Measurements from ENCODE around the gene DYSF. TPM values are rescaled to one million over a fixed set of nuclear protein-coding genes. Genes with fewer than 3 reads are reported as not detected.

Gene DYSF
- total RNA-seq, 2 experiments from 2014 or later = 0.12 TPM

DNA sequence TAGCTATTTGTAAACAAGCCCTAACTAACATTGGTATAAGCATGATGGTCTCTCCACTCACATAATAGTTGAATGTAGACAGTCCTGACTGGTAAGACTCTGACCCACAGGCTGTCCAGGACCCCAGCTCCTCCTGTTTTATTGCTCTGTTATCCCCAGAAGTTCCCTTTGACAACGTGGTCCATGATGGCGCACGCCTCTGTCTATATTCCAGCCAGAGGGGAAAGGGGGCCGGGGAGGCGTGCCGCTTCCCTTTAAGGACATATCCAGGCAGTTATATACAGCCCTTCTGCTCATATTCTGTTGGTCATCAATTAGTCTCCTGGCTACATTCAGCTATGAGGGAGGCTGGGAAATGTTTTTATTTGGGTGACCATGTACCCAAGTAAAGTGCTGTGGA, 6.7 kb downstream of the DYSF start:
- H3K36me3 Mint-ChIP-seq (ENCODE audit: low read depth) = no peaks in the 10 kb centered on the region
- DNase-seq = no peak
- H3K27me3 Mint-ChIP-seq = peaks cover 7% of the 10 kb centered on the region
- H3K27ac Mint-ChIP-seq = no peak overlapping the region
- POLR2A ChIA-PET = no interaction called here
- no peak overlapping the region for H3K4me3 Mint-ChIP-seq
- CTCF ChIA-PET = interaction anchor here (1.0 kb wide), 1 partner anchor 9 kb away, joined by 4 read pairs; no protein-coding TSS in a partner anchor
- H3K9me3 Mint-ChIP-seq = peaks cover 2% of the 10 kb centered on the region
- H3K4me1 Mint-ChIP-seq = peaks cover 4% of the 10 kb centered on the region

DNA sequence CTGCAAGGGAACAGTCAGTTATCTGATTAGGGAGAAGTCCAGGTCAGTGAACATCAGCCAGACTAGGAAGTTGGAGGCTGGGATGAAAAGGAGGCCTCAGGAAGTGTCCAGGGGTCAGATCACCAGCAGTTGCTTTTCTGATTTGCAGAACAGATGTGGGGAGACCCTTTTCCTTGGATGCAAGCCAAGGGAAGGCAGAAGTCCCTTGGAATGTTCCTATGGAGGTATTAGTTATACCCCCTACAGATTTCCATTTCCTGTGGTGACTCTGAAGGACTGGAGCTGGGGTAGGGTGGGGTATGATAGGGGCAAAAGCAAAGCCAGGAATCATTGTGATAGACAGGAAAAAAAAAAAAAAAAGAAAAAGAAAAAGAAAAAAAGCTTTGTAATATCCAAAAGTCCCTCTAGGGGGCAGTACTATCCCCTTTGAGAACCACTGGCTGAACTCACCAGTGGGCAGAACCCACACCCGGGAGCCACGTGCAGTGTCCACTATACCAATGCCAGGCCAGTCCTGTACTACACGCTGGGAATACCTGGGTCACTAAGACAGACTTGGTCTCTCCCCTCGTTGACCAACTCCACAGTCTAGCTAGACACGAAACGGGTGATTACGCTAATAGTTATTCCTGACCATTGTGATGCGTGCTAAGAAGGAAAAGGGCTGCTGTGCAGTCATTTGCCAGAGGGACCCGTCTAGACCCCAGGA, 7.4 kb downstream of the DYSF start:
- H3K36me3 Mint-ChIP-seq (ENCODE audit: low read depth) = no peaks in the 10 kb centered on the region

GRCh38 chr2:71461304-71461671, 7.9 kb downstream of the DYSF start:
- Mint-ChIP-seq H3K9me3 (peaks cover 2% of the 10 kb centered on the region), H3K27me3 (no peaks in the 10 kb centered on the region), H3K4me1 (no peaks in the 10 kb centered on the region), H3K4me3 (no peak overlapping the region), H3K27ac (no peak overlapping the region), H3K36me3 (ENCODE audit: low read depth) (no peaks in the 10 kb centered on the region)
- ChIA-PET POLR2A (no interaction called here), CTCF (interaction anchor here (0.9 to 1.2 kb wide), 3 partner anchors 9 to 1400 kb away, joined by 3 to 4 read pairs (median 3); no protein-coding TSS in a partner anchor)
- no peak for DNase-seq

More for the DNA sequence above, 7.4 kb downstream of the DYSF start:
- POLR2A ChIA-PET = no interaction called here
- no peak for DNase-seq
- peaks cover 2% of the 10 kb centered on the region for H3K27me3 Mint-ChIP-seq
- H3K4me3 Mint-ChIP-seq = no peak overlapping the region
- H3K27ac Mint-ChIP-seq = no peak overlapping the region
- H3K4me1 Mint-ChIP-seq = peaks cover 3% of the 10 kb centered on the region
- CTCF ChIA-PET = interaction anchor here (0.9 to 1.2 kb wide), 3 partner anchors 9 to 1401 kb away, joined by 3 to 4 read pairs (median 3); no protein-coding TSS in a partner anchor
- peaks cover 2% of the 10 kb centered on the region for H3K9me3 Mint-ChIP-seq

DNA sequence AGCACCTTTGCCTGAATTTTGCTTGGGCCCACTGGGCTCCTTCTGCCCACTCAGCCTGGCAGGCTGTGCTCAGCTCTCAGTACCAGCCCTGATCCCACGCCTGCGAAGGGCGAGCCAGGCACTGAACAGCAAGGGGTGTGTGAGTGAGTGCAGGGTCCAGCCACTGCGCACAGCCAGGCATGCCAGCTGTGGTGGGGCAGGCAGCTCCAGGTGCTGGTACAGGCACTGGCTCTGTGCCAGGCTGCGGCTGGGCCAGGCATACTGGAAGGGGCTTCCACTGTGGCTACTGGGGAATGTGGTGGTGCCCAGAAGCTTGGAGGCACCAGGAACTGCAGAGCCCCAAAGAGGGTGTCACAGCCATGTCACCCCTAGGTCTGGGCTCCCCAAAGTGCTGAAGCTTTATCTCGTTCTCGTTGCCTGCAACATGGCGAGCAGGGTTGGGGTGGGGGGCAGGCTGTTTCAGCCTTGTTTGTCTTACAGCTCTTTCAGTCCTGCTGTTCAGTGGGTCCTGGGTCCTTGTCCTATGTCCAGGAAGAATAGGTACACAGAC, 8.8 kb downstream of the DYSF start:
- Mint-ChIP-seq H3K4me3 (no peak overlapping the region), H3K4me1 (peaks cover 2% of the 10 kb centered on the region), H3K27ac (no peak overlapping the region), H3K36me3 (ENCODE audit: low read depth) (no peaks in the 10 kb centered on the region), H3K27me3 (peaks cover 5% of the 10 kb centered on the region), H3K9me3 (peaks cover 2% of the 10 kb centered on the region)
- CTCF ChIA-PET = interaction anchor here (0.7 to 1.2 kb wide), 5 partner anchors 10 to 1399 kb away, joined by 3 to 5 read pairs (median 3); no protein-coding TSS in a partner anchor
- DNase-seq = no peak
- POLR2A ChIA-PET = no interaction called here

DNA sequence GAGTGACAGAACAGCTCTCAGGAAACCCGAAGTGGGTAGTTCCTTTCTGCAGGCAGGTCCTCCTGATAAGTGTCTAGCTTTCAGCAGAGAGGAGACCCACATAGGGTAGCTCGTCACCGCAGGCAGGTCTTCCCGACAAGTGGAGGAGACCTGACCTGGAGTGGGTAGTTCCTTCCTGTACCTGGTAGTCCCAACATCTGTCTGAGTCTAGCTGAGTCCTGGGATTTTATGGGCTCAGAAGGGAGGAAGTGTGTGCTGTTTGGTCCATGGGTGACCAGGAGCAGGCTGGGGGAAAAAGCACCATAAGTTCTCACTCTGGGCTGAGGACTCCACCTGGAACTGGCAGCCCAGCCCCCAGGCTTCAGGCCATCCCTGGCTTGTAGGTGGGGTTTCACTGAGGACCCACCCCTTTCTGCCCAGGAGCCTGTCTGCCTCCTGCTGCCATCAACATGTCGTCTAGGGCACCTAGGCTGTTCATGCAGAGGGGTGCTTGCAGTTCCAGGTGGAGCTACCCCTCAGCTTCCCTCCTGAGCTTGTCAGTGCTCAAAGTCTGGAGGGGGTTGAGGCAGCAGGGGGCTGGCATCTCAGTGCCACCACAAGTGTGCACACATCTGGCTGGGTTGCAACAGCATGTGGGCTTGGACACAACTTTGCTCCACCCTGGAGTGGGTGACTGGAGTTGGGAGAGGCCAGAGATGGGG, 9.4 kb downstream of the DYSF start:
- DNase-seq = no peak
- Mint-ChIP-seq H3K4me3 (no peak overlapping the region), H3K9me3 (peaks cover 2% of the 10 kb centered on the region), H3K36me3 (ENCODE audit: low read depth) (no peaks in the 10 kb centered on the region), H3K27ac (no peak overlapping the region), H3K27me3 (peaks cover 12% of the 10 kb centered on the region), H3K4me1 (peaks cover 6% of the 10 kb centered on the region)
- CTCF ChIA-PET = interaction anchor here (0.7 to 1.4 kb wide), 5 partner anchors 8 to 132 kb away, joined by 3 to 5 read pairs (median 3); partner anchors contain the start of gene ZNF638
- POLR2A ChIA-PET = no interaction called here

DNA sequence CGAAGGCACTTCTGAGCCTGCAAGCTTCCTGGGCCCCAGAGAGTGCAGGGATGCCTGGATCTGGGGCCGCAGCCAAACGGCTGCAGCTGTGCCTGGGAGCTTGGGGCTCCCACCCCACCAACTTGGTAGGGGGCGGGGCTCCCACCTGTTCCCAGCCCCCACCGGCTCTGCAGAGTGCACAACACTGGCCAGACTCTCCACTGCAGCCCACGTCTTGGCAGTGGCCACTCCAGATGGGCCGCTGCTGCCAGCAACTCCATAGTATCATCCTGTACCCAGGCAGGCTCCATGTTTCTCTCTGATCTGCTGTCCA, 9.9 kb downstream of the DYSF start:
- no peak for DNase-seq
- Mint-ChIP-seq H3K36me3 (ENCODE audit: low read depth) (no peaks in the 10 kb centered on the region), H3K27me3 (peaks cover 17% of the 10 kb centered on the region), H3K27ac (no peak overlapping the region), H3K4me3 (no peak overlapping the region), H3K4me1 (peaks cover 6% of the 10 kb centered on the region), H3K9me3 (peaks cover 2% of the 10 kb centered on the region)
- CTCF ChIA-PET = interaction anchor here (1.3 to 1.4 kb wide), 2 partner anchors 8 to 132 kb away, joined by 3 to 4 read pairs; partner anchors contain the start of gene ZNF638
- POLR2A ChIA-PET = no interaction called here

- Mint-ChIP-seq H3K27me3 (peaks cover 28% of the 10 kb centered on the region), H3K4me3 (no peak overlapping the region), H3K36me3 (ENCODE audit: low read depth) (no peaks in the 10 kb centered on the region), H3K4me1 (peaks cover 6% of the 10 kb centered on the region), H3K27ac (no peak overlapping the region), H3K9me3 (peaks cover 2% of the 10 kb centered on the region)
- no peak for DNase-seq
- ChIA-PET POLR2A (no interaction called here), CTCF (interaction anchor here (1.3 to 1.4 kb wide), 2 partner anchors 9 to 133 kb away, joined by 3 to 4 read pairs; partner anchors contain the start of gene ZNF638)
These were observed 11.0 kb downstream of the DYSF start for GRCh38 chr2:71464389-71464788.

DNA sequence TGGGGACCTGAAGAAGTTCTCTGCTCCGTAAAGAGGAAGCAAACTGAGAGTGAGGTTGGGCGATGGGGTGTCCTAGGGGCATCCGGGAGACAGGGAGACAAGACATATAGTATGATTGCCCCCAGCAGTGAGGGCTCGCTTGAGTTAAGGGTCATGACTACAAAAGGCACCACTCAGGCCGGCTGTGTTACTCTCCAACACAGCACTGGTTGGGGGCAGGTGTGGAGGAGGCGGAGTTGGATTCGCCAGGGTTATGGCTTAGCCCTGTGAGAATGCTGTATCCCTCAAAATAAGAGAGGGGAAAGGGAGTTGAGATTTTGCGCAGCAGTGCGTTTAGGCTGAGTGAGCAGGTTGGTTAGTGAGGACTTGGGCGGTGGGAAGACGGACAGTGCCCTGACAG, 12.0 kb downstream of the DYSF start:
- H3K9me3 Mint-ChIP-seq = peaks cover 2% of the 10 kb centered on the region
- no peak overlapping the region for H3K27ac Mint-ChIP-seq
- CTCF ChIA-PET = no interaction called here
- H3K36me3 Mint-ChIP-seq (ENCODE audit: low read depth) = no peaks in the 10 kb centered on the region
- peaks cover 6% of the 10 kb centered on the region for H3K4me1 Mint-ChIP-seq
- DNase-seq = no peak
- POLR2A ChIA-PET = no interaction called here
- peaks cover 35% of the 10 kb centered on the region for H3K27me3 Mint-ChIP-seq
- H3K4me3 Mint-ChIP-seq = no peak overlapping the region

DNA sequence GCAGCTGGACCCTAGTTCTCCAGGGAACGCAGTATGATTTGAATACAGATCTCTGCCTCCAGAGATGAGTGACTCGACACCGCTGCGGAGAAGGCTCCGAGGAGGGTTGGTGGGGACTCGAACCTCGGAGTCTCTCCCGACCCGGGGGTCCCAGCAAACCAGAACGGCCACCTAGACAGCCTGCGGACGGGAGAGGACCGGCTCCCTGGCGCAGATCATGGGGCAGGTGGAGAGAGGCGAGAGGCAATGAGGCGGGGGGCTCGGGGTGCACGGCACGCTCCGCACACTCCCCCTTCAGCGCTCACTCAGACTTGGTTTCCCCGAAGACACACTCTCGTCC, 12.6 kb downstream of the DYSF start:
- no peak overlapping the region for H3K4me3 Mint-ChIP-seq
- H3K36me3 Mint-ChIP-seq (ENCODE audit: low read depth) = no peaks in the 10 kb centered on the region
- H3K27ac Mint-ChIP-seq = no peak overlapping the region
- CTCF ChIA-PET = no interaction called here
- H3K9me3 Mint-ChIP-seq = peaks cover 2% of the 10 kb centered on the region
- POLR2A ChIA-PET = no interaction called here
- peaks cover 35% of the 10 kb centered on the region for H3K27me3 Mint-ChIP-seq
- peaks cover 6% of the 10 kb centered on the region for H3K4me1 Mint-ChIP-seq
- no peak for DNase-seq

DNA sequence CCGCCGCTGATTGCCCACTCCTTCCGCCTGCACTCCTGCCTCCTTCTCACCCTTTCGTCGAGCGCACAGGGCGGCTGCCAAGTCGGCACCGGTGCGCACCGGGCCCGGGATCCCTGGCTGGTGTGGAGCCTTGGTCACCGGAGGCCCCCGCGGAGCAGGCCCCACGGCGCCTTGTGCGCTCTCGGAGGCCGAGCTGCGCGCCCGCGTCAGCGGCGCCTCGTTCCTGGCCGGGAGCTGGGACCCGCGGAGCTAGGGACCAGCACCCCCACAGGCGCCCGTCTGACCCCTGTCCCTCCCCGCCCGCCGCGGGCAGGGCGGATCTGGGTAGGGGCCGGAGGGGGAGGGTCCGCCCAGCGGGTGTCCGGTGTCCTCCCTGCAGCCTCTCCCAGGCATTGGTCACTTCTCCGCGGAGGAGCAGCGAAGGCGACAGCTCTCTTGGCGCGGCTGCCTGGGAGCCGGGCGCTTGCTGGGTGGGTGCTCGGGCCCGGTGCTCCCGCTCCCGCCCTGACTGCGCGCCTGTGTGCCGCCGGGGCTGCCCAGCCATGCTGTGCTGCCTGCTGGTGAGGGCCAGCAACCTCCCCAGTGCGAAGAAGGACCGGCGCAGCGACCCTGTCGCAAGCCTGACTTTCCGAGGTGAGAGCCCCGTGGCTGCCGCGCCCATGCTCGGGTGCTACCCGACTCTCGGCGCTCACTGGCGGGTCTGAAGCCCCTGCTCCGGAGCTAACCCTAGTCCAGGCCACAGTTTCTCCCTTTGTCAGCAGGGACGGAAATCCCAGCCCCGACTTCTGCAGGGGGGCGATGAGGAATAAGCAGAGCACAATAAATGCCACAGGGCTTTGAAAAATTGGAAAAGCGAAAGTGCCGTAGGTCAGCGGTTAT, 13.2 kb downstream of the DYSF start:
- DNase-seq = no peak
- ChIA-PET CTCF (no interaction called here), POLR2A (no interaction called here)
- Mint-ChIP-seq H3K4me3 (peak overlapping the region; percentile 78), H3K36me3 (ENCODE audit: low read depth) (no peaks in the 10 kb centered on the region), H3K27me3 (peaks cover 37% of the 10 kb centered on the region), H3K9me3 (peaks cover 2% of the 10 kb centered on the region), H3K4me1 (peaks cover 6% of the 10 kb centered on the region), H3K27ac (no peak overlapping the region)

DNA sequence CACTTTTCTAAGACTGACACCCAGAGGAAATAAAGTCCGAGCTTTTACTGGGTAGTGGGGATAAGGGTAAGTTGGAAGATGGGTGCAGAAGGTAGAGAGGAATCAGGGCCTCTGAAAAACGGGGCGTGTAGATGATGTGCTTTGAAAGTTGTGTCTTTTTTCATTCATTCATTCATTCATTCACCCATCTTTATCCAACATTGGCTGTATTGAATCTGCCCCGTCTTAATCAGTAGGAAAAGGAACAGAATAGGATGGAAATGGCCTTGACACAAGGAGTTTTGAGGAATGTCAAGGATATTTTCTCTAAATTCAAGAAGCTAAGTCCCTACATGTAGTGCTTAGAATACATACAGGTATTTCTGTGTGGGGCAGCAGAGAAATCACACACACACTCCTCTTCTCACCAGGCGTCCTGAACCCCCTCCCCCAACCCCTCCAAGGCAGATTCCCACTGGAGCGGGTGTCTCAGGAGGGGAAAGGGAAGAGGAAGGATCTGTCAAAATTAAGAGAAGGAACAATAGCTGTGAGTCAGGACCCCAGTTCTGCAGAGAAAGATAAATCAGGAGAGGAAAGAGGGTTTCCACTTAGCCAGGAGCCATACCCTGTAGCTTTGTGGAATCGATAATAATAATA, 13.9 kb downstream of the DYSF start:
- H3K27me3 Mint-ChIP-seq = peaks cover 37% of the 10 kb centered on the region
- peak overlapping the region; percentile 78 for H3K4me3 Mint-ChIP-seq
- ChIA-PET POLR2A (no interaction called here), CTCF (interaction anchor here (0.8 to 0.9 kb wide), 2 partner anchors 43 to 1024 kb away, joined by 3 read pairs; no protein-coding TSS in a partner anchor)
- peaks cover 2% of the 10 kb centered on the region for H3K9me3 Mint-ChIP-seq
- H3K36me3 Mint-ChIP-seq (ENCODE audit: low read depth) = no peaks in the 10 kb centered on the region
- peaks cover 6% of the 10 kb centered on the region for H3K4me1 Mint-ChIP-seq
- DNase-seq = no peak
- no peak overlapping the region for H3K27ac Mint-ChIP-seq

DNA sequence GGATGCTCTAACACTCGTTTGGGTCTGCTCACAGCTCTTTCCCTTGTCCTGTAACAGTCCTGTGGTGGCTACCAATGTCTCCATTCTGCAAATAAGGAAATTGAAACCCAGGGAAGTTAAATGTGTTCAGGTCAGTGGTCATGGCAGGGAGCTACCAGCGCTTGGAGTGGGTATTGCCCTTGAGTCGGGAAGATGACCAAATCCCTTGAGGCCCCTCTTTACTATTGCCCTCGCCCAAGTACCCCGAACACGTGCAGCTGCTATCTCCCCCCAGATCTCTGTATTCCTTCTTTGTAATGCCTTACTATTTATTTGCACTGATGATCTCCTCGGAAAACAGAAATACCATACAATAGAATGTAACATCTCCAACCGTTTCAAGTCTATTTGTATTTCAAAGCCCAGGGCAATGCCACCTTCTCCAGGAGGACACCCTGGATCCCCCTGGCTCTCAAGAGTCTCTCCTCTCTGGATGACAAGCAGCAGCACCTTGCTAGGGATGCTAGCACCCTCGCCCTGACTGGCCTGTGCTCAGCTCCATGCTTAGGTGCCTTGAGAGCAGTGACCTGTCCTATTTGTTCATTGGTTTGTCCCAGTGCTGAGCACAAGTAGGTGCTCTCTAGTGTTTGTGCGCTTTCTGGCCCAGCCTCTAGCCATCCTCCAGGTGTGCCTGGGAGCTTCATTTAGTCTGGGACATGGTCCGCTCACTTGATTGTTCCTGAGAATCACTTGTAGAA, 15.1 kb downstream of the DYSF start:
- Mint-ChIP-seq H3K27me3 (peaks cover 41% of the 10 kb centered on the region), H3K27ac (no peak overlapping the region)

More for the DNA sequence above, 15.1 kb downstream of the DYSF start:
- Mint-ChIP-seq H3K4me1 (peaks cover 6% of the 10 kb centered on the region), H3K4me3 (no peak overlapping the region), H3K36me3 (ENCODE audit: low read depth) (no peaks in the 10 kb centered on the region), H3K9me3 (no peaks in the 10 kb centered on the region)
- CTCF ChIA-PET = no interaction called here
- no peak for DNase-seq
- POLR2A ChIA-PET = no interaction called here

All from activated CD4-positive, alpha-beta T cell treated with anti-CD3 and anti-CD28 coated beads, Interleukin-2, amount 10 ng/mL, durations not matched to agents 7 days and 5 days (primary cell).